ENCODE results near the gene GUCD1. TPM values are rescaled to one million over a fixed set of nuclear protein-coding genes. Genes with fewer than 3 reads are reported as not detected.
A peak's percentile ranks its signal among the peaks of the same experiment; 100 is the strongest.

The GUCD1 gene
- total and polyA plus RNA-seq, 2 donors from 2014 or later: 111 to 150 TPM

DNA sequence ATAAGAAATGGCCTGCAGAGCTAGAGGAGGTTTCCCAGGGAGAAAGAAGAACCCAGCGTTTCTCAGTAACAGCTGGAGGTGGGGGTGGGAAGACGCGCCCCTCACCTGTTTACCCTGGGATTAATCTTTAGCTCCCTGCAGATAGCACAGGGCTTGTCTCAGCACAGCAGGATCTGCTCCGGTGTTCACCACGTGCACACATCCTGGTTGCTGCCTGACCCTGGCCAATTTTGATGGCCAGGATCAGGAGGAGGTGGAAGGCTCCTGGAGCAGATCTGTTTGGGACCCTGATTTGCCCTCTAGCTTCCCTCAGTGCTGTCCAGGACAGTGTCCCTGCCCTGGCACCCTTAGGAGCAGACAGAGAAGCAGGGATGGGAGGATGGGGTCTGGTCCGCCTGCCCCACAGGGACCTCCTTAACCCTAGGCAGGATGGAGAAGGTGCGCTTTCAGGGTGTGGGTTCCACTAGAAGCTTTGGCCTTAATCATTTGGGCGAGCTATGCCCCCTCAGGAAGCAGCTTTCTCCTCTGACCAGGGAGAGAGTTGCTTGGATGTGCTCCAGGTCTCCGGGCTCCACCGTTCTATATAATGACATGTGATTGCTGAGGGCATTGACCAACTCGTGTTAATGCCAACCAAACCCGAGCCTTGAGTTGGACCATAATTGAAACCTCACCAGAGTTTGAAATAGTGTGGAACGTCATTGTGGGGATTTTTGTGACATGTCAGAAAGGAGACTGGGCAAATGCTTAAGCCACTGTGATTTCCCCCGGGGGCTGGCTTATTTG is 40.5 kb downstream of the GUCD1 start:
- Histone ChIP-seq H3K27ac (ENCODE audit: low read depth in 2 of 2, low read length in 2 of 2) (no peak overlapping the region), H3K9me3 (ENCODE audit: control insufficient read depth in 2 of 3, insufficient read depth in 1 of 3, low read length in 3 of 3) (no peaks in the 10 kb centered on the region), H3K9ac (ENCODE audit: low read length in 3 of 3) (no peak overlapping the region), H3K27me3 (ENCODE audit: control insufficient read depth, insufficient read depth, low read length) (no peaks in the 10 kb centered on the region), H3K36me3 (ENCODE audit: control insufficient read depth in 2 of 3, insufficient read depth in 3 of 3, low read length in 3 of 3) (peaks cover 0 to 28% (median 2%) of the 10 kb centered on the region in 3 donors), H3K4me3 (ENCODE audit: low read length in 3 of 3) (no peak overlapping the region), H3K4me1 (ENCODE audit: control insufficient read depth in 2 of 3, insufficient read depth in 2 of 3, low read depth in 1 of 3, low read length in 3 of 3) (peaks cover 0 to 16% (median 15%) of the 10 kb centered on the region in 3 donors)
- DNase-seq: peak in 1 of 5 donors; percentile 46
- FAIRE-seq: no peak
- intact Hi-C loops (cut with DNase I): no loop called here
- TF ChIP-seq, protein P1, sequence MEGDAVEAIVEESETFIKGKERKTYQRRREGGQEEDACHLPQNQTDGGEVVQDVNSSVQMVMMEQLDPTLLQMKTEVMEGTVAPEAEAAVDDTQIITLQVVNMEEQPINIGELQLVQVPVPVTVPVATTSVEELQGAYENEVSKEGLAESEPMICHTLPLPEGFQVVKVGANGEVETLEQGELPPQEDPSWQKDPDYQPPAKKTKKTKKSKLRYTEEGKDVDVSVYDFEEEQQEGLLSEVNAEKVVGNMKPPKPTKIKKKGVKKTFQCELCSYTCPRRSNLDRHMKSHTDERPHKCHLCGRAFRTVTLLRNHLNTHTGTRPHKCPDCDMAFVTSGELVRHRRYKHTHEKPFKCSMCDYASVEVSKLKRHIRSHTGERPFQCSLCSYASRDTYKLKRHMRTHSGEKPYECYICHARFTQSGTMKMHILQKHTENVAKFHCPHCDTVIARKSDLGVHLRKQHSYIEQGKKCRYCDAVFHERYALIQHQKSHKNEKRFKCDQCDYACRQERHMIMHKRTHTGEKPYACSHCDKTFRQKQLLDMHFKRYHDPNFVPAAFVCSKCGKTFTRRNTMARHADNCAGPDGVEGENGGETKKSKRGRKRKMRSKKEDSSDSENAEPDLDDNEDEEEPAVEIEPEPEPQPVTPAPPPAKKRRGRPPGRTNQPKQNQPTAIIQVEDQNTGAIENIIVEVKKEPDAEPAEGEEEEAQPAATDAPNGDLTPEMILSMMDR (IDR thresholded peaks at IDR 0.05; ENCODE audit: borderline replicate concordance, extremely low read depth, insufficient read depth): no peak

DNA sequence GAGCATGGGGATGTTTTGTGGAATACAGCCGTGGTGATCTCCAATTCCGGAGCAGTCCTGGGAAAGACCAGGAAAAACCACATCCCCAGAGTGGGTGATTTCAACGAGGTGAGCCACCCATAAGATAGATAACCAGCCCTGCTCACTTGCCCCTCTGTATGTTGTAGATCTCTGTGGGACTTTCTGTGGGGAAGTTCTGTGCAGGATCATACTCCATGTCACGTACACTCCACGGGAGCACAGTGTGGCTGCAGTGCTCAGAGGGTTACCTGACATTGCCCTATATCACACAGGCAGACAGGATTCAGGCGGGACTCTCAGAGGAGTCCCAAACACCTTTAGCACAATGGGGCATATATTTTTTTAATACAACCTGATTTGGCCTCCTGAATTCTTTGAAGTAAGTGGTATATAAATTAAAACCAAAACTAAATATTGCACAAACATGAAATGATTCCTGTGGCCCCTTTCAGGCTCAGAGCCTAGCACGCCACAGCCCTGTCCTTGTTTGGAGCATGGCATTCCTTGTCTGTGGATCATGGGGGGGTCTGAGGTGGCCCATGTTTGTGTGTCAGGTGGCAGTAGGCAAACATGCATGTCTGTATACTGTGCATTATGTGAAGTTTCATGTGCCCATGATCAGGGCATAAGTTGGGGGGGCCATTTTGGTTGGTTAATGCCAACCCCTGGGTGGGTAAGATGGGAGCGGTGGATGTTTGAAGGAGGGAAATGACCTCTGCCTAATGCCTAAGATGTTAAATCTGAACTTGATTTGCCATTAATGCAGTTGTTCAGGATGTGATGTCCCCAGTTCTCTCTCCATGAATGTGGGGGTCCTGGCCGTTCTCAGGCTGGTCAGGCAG is 41.3 kb downstream of the GUCD1 start:
- intact Hi-C loops (cut with DNase I): no loop called here
- DNase-seq (peak in 1 of 5 donors; percentile 17), FAIRE-seq (no peak)
- H3K9me3 ChIP-seq (ENCODE audit: control insufficient read depth in 2 of 3, insufficient read depth in 1 of 3, low read length in 3 of 3): no peaks in the 10 kb centered on the region
- no peak overlapping the region for H3K9ac ChIP-seq (ENCODE audit: low read length in 3 of 3)
- peaks cover 0 to 17% (median 16%) of the 10 kb centered on the region in 3 donors for H3K4me1 ChIP-seq (ENCODE audit: control insufficient read depth in 2 of 3, insufficient read depth in 2 of 3, low read depth in 1 of 3, low read length in 3 of 3)
- peaks cover 0 to 27% (median 2%) of the 10 kb centered on the region in 3 donors for H3K36me3 ChIP-seq (ENCODE audit: control insufficient read depth in 2 of 3, insufficient read depth in 3 of 3, low read length in 3 of 3)
- no peak overlapping the region for H3K4me3 ChIP-seq (ENCODE audit: low read length in 3 of 3)
- H3K27ac ChIP-seq (ENCODE audit: low read depth in 2 of 2, low read length in 2 of 2): no peak overlapping the region
- TF ChIP-seq, protein P1 (IDR thresholded peaks at IDR 0.05; ENCODE audit: borderline replicate concordance, extremely low read depth, insufficient read depth): no peak
- no peaks in the 10 kb centered on the region for H3K27me3 ChIP-seq (ENCODE audit: control insufficient read depth, insufficient read depth, low read length)

DNA sequence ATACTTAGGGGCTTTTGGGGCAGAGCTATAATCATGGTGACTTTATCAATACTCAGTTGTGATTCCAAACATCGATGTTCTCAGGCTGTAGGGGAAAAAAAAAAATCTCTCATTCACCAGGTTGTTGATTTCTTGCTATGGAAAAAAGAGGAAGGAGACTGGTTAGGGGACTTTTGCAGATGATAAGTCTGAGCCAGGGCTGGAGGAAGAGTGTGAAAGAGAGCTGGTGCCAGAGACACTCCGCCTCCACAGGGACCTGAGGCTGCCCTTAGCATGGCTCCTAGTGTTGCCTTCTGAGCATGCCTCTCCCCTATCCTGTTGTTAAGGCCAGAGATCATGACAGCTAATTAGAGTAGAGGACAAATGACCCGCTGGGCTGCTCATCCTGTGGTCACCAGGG is 42.9 kb downstream of the GUCD1 start:
- FAIRE-seq (no peak), DNase-seq (peak in 1 of 5 donors; percentile 32)
- Histone ChIP-seq H3K27me3 (ENCODE audit: control insufficient read depth, insufficient read depth, low read length) (no peaks in the 10 kb centered on the region), H3K9me3 (ENCODE audit: control insufficient read depth in 2 of 3, insufficient read depth in 1 of 3, low read length in 3 of 3) (no peaks in the 10 kb centered on the region), H3K27ac (ENCODE audit: low read depth in 2 of 2, low read length in 2 of 2) (no peak overlapping the region), H3K4me3 (ENCODE audit: low read length in 3 of 3) (no peak overlapping the region), H3K4me1 (ENCODE audit: control insufficient read depth in 2 of 3, insufficient read depth in 2 of 3, low read depth in 1 of 3, low read length in 3 of 3) (peaks cover 0 to 20% (median 16%) of the 10 kb centered on the region in 3 donors), H3K36me3 (ENCODE audit: control insufficient read depth in 2 of 3, insufficient read depth in 3 of 3, low read length in 3 of 3) (peaks cover 0 to 20% (median 2%) of the 10 kb centered on the region in 3 donors), H3K9ac (ENCODE audit: low read length in 3 of 3) (no peak overlapping the region)
- TF ChIP-seq, protein P1 (IDR thresholded peaks at IDR 0.05; ENCODE audit: borderline replicate concordance, extremely low read depth, insufficient read depth): no peak
- intact Hi-C loops (cut with DNase I): no loop called here
